Brain microvascular endothelial cell (primary cell): ENCODE data around the gene KLK4.

Experiments
- DNase-seq: peaks from one replicate; pipeline ENCODE4 v3.0.0-alpha.2; 2020
- H3K27ac ChIP-seq: fragments of 250-450 bp; sonication (Bioruptor Pico); 2 replicates; pipeline ENCODE4 v1.5.1; 2020; ENCODE audit warnings: mild to moderate bottlenecking, moderate library complexity
- H3K27me3 ChIP-seq: fragments of 250-450 bp; sonication (Bioruptor Pico); replicated peaks from 2 replicates; pipeline ENCODE4 v1.5.1; 2020; ENCODE audit warnings: mild to moderate bottlenecking
- H3K36me3 ChIP-seq: fragments of 250-450 bp; sonication (Bioruptor Pico); replicated peaks from 2 replicates; pipeline ENCODE4 v1.5.1; 2020; ENCODE audit warnings: mild to moderate bottlenecking
- H3K4me3 ChIP-seq: 2 replicates; pipeline ENCODE4 v1.5.1; 2011; ENCODE audit warnings: low read depth, mild to moderate bottlenecking, control low read depth, low read length, moderate library complexity
- CTCF ChIP-seq: IDR thresholded peaks from 2 replicates; pipeline ENCODE4 v1.5.1; 2011; ENCODE audit warnings: low read depth, mild to moderate bottlenecking, moderate library complexity, low read length, control low read depth, inconsistent platforms; ENCODE audit errors: missing control alignments
- in situ Hi-C: cut with HindIII; loops from 2 replicates; pipeline ENCODE4 v1.10.0; 2017; ENCODE audit warnings: low sequenced_read_pairs, low pct_ligation_motif_present

KLK4 gene

GRCh38 chr19:50922317-50922853, 11.2 kb upstream of the KLK4 start:
- H3K27ac ChIP-seq = no peak overlapping the region
- peak; percentile 84 for TF ChIP-seq CTCF

GRCh38 chr19:50921426-50922316, 10.5 kb upstream of the KLK4 start:
- Histone ChIP-seq H3K27me3 (no peaks in the 10 kb centered on the region), H3K36me3 (no peaks in the 10 kb centered on the region), H3K27ac (no peak overlapping the region), H3K4me3 (no peak overlapping the region)
- no peak for TF ChIP-seq CTCF
- DNase-seq = no peak
- in situ Hi-C loops = no loop called here

More at GRCh38 chr19:50922317-50922853, 11.2 kb upstream of the KLK4 start:
- in situ Hi-C loops = no loop called here
- Histone ChIP-seq H3K36me3 (no peaks in the 10 kb centered on the region), H3K27me3 (no peaks in the 10 kb centered on the region), H3K4me3 (no peak overlapping the region)
- peak; percentile 37 for DNase-seq

GRCh38 chr19:50916069-50916468, 4.9 kb upstream of the KLK4 start:
- in situ Hi-C loops = no loop called here
- H3K27ac ChIP-seq = no peak overlapping the region
- no peak for DNase-seq
- H3K36me3 ChIP-seq = no peaks in the 10 kb centered on the region
- no peak for TF ChIP-seq CTCF
- H3K4me3 ChIP-seq = no peak overlapping the region
- H3K27me3 ChIP-seq = peaks cover 17% of the 10 kb centered on the region

GRCh38 chr19:50912727-50913716, 1.8 kb upstream of the KLK4 start:
- no peak for TF ChIP-seq CTCF
- no peak overlapping the region for H3K4me3 ChIP-seq
- in situ Hi-C loops = no loop called here
- no peaks in the 10 kb centered on the region for H3K36me3 ChIP-seq
- no peak for DNase-seq
- H3K27ac ChIP-seq = no peak overlapping the region
- peaks cover 22% of the 10 kb centered on the region for H3K27me3 ChIP-seq

- Histone ChIP-seq H3K36me3 (no peaks in the 10 kb centered on the region), H3K4me3 (no peak overlapping the region), H3K27ac (no peak overlapping the region), H3K27me3 (peaks cover 22% of the 10 kb centered on the region)
- no peak for TF ChIP-seq CTCF
- DNase-seq = no peak
- in situ Hi-C loops = no loop called here
These were observed 956 bp upstream of the KLK4 start for GRCh38 chr19:50912102-50912599.
